NCI-H2227 treated with DMSO at 0.1 percent for 48 hours (cell line): ENCODE data around the gene CDH4.
A peak's percentile ranks its signal among the peaks of the same experiment; 100 is the strongest.

Experiments
- DNase-seq: peaks from one replicate; lab custom pipeline; 2025; lab: John Stamatoyannopoulos, UW

The CDH4 gene

GRCh38 chr20:61882716-61883615 lies 630.9 kb downstream of the CDH4 start:
- no peak for DNase-seq

GRCh38 chr20:61883857-61884393 lies 631.9 kb downstream of the CDH4 start:
- DNase-seq, result no peak

GRCh38 chr20:61884571-61885389 lies 632.7 kb downstream of the CDH4 start:
- no peak for DNase-seq

GRCh38 chr20:61885759-61886715 lies 634.0 kb downstream of the CDH4 start:
- no peak for DNase-seq

- peak; percentile 46 for DNase-seq
These were observed 634.9 kb downstream of the CDH4 start for GRCh38 chr20:61886721-61887595.

- DNase-seq, result no peak
These were observed 635.6 kb downstream of the CDH4 start for GRCh38 chr20:61887596-61888093.

GRCh38 chr20:61888101-61888865 lies 636.2 kb downstream of the CDH4 start:
- no peak for DNase-seq

GRCh38 chr20:61889659-61890058 lies 637.6 kb downstream of the CDH4 start:
- DNase-seq, result no peak

GRCh38 chr20:61890210-61890609 lies 638.1 kb downstream of the CDH4 start:
- no peak for DNase-seq

- no peak for DNase-seq
These were observed 639.4 kb downstream of the CDH4 start for GRCh38 chr20:61891476-61891875.

GRCh38 chr20:61891916-61892649 lies 640.0 kb downstream of the CDH4 start:
- DNase-seq, result no peak

- no peak for DNase-seq
These were observed 643.0 kb downstream of the CDH4 start for GRCh38 chr20:61895016-61895415.

- no peak for DNase-seq
These were observed 643.6 kb downstream of the CDH4 start for GRCh38 chr20:61895686-61896057.

GRCh38 chr20:61896058-61896961 lies 644.2 kb downstream of the CDH4 start:
- DNase-seq, result peak; percentile 44

GRCh38 chr20:61897401-61898295 lies 645.6 kb downstream of the CDH4 start:
- no peak for DNase-seq

- no peak for DNase-seq
These were observed 646.3 kb downstream of the CDH4 start for GRCh38 chr20:61898405-61898804.
